H1 (cell line): ENCODE results near the gene FBXL15. TPM values are rescaled to one million over a fixed set of nuclear protein-coding genes. Genes with fewer than 3 reads are reported as not detected.

Experiments
- CTCF ChIA-PET: fragments of 300-600 bp; sonication (Branson Sonifier 250); formaldehyde crosslinking; loops from one replicate; lab custom pipeline; 2021; ENCODE audit not compliant: partially characterized antibody; lab: Charles Lee
- POLR2A ChIA-PET: fragments of 300-600 bp; sonication (Branson Sonifier 250); formaldehyde crosslinking; loops from one replicate; lab custom pipeline; 2021; ENCODE audit warnings: inconsistent platforms; ENCODE audit not compliant: partially characterized antibody; lab: Charles Lee
- DNase-seq, 2 experiments: peaks; one replicate each; pipeline versions ENCODE4 v3.0.0 to v3.0.0-alpha.2; 2010 to 2022; ENCODE audit warnings: low spot score in 2 of 2, low read depth in 1 of 2, mixed read lengths in 1 of 2
- FAIRE-seq: peaks from 2 replicates; lab custom pipeline; 2011; peaks lifted over from hg19 to GRCh38; lab: Jason Lieb, UNC
- H2AFZ ChIP-seq: 2 replicates; pipeline ENCODE4 v1.8.1; 2012; ENCODE audit warnings: low read length, inconsistent platforms
- H2AK5ac ChIP-seq: 2 replicates; pipeline ENCODE4 v1.6.1; 2013; ENCODE audit warnings: low read depth, low read length
- H2BK120ac ChIP-seq: replicated peaks from 2 replicates; pipeline ENCODE3; 2013; ENCODE audit warnings: low read depth, low read length, inconsistent platforms
- H2BK12ac ChIP-seq: 2 replicates; pipeline ENCODE4 v1.6.1; 2013; ENCODE audit warnings: low read depth, low read length
- H2BK15ac ChIP-seq: 2 replicates; pipeline ENCODE4 v1.6.1; 2013; ENCODE audit warnings: low read length
- H2BK20ac ChIP-seq: 2 replicates; pipeline ENCODE4 v1.6.1; 2013; ENCODE audit warnings: low read length
- H2BK5ac ChIP-seq: 2 replicates; pipeline ENCODE4 v1.6.1; 2013; ENCODE audit warnings: low read depth, low read length
- H3K14ac ChIP-seq: 2 replicates; pipeline ENCODE4 v1.6.1; 2013; ENCODE audit warnings: inconsistent platforms; ENCODE audit not compliant: insufficient read length
- H3K18ac ChIP-seq: 2 replicates; pipeline ENCODE4 v1.6.1; 2013; ENCODE audit warnings: low read length; ENCODE audit errors: extremely low read depth
- H3K23ac ChIP-seq: 2 replicates; pipeline ENCODE4 v1.6.1; 2013; ENCODE audit warnings: inconsistent platforms; ENCODE audit not compliant: insufficient read length
- H3K23me2 ChIP-seq: 2 replicates; pipeline ENCODE4 v1.6.1; 2013; ENCODE audit warnings: low read depth, low read length
- H3K27ac ChIP-seq: 2 replicates; pipeline ENCODE4 v1.6.1; 2011; ENCODE audit warnings: low read depth, low read length, inconsistent platforms
- H3K27me3 ChIP-seq, 4 experiments: replicated peaks in 1 of 4; 1 replicate in 1 of 4; 2 replicates in 3 of 4; pipeline versions ENCODE4 v1.6.1 to v1.8.1; 2011 to 2013; ENCODE audit warnings: low read length in 3 of 4, mild to moderate bottlenecking in 3 of 4, inconsistent platforms in 2 of 4, mixed read lengths in 2 of 4, moderate library complexity in 1 of 4; ENCODE audit not compliant: control insufficient read depth in 3 of 4, insufficient read depth in 3 of 4; ENCODE audit errors: extremely low read depth in 1 of 4
- H3K36me3 ChIP-seq, 4 experiments: 2 replicates each; pipeline versions ENCODE4 v1.6.1 to v1.8.1; 2011 to 2013; ENCODE audit warnings: mild to moderate bottlenecking in 4 of 4, low read length in 3 of 4, moderate library complexity in 2 of 4, control low read depth in 1 of 4, inconsistent platforms in 1 of 4; ENCODE audit not compliant: insufficient read depth in 4 of 4, control insufficient read depth in 2 of 4
- H3K4ac ChIP-seq: replicated peaks from 2 replicates; pipeline ENCODE3; 2013; ENCODE audit warnings: low read length, low read depth, mixed read lengths, inconsistent platforms; ENCODE audit not compliant: insufficient read length
- H3K4me1 ChIP-seq, 4 experiments: replicated peaks in 1 of 4; 1 replicate in 1 of 4; 2 replicates in 3 of 4; pipeline versions ENCODE4 v1.6.1 to v1.8.1; 2011 to 2013; ENCODE audit warnings: low read length in 3 of 4, inconsistent platforms in 2 of 4, mixed read lengths in 1 of 4; ENCODE audit not compliant: insufficient read depth in 4 of 4, control insufficient read depth in 3 of 4
- H3K4me2 ChIP-seq, 2 experiments: 2 replicates each; pipeline versions ENCODE4 v1.6.1 to v1.8.1; 2011 to 2013; ENCODE audit warnings: low read depth in 2 of 2, low read length in 2 of 2, control low read depth in 1 of 2, inconsistent platforms in 1 of 2, mild to moderate bottlenecking in 1 of 2; ENCODE audit not compliant: insufficient read depth in 1 of 2
- H3K4me3 ChIP-seq, 4 experiments: fragments of 200-600, 300-600 bp in 1 of 4; sonication (generic), shearing (Covaris generic), sonication (Bioruptor Twin) in 1 of 4; 2 replicates each; pipeline versions ENCODE4 v1.5.1 to v1.8.1; 2011 to 2016; ENCODE audit warnings: low read length in 4 of 4, low read depth in 3 of 4, control low read depth in 2 of 4, inconsistent platforms in 2 of 4, mild to moderate bottlenecking in 2 of 4, mixed read lengths in 1 of 4, moderate library complexity in 1 of 4; ENCODE audit not compliant: insufficient read depth in 2 of 4; ENCODE audit errors: extremely low read depth in 1 of 4
- H3K56ac ChIP-seq: replicated peaks from 2 replicates; pipeline ENCODE3; 2013; ENCODE audit warnings: low read depth, mild to moderate bottlenecking, mixed read lengths, low read length, inconsistent platforms; ENCODE audit not compliant: insufficient read length
- H3K79me1 ChIP-seq: 2 replicates; pipeline ENCODE4 v1.6.1; 2013; ENCODE audit warnings: low read depth, low read length, control low read depth
- H3K79me2 ChIP-seq, 2 experiments: 2 replicates each; pipeline versions ENCODE4 v1.6.1 to v1.8.1; 2012 to 2013; ENCODE audit warnings: low read length in 2 of 2, mild to moderate bottlenecking in 2 of 2, inconsistent platforms in 1 of 2; ENCODE audit not compliant: insufficient read depth in 2 of 2, control insufficient read depth in 1 of 2
- H3K9ac ChIP-seq, 4 experiments: replicated peaks in 1 of 4; 1 replicate in 1 of 4; 2 replicates in 3 of 4; pipeline versions ENCODE4 v1.6.1 to v1.8.1; 2011 to 2013; ENCODE audit warnings: low read depth in 3 of 4, low read length in 3 of 4, control low read depth in 2 of 4, mild to moderate bottlenecking in 2 of 4, moderate library complexity in 2 of 4, inconsistent platforms in 1 of 4; ENCODE audit errors: extremely low read depth in 1 of 4
- H3K9me3 ChIP-seq, 2 experiments: 2 replicates each; pipeline versions ENCODE4 v1.6.1 to v1.8.1; 2012 to 2013; ENCODE audit warnings: mild to moderate bottlenecking in 2 of 2, moderate library complexity in 2 of 2, control low read depth in 1 of 2, inconsistent platforms in 1 of 2, low read depth in 1 of 2, low read length in 1 of 2, mixed read lengths in 1 of 2; ENCODE audit not compliant: insufficient read depth in 2 of 2
- H4K20me1 ChIP-seq, 2 experiments: replicated peaks in 1 of 2; 2 replicates each; pipeline versions ENCODE3 to v1.8.1; 2011 to 2013; ENCODE audit warnings: inconsistent platforms in 2 of 2, low read length in 2 of 2, mild to moderate bottlenecking in 1 of 2; ENCODE audit not compliant: insufficient read depth in 2 of 2, control insufficient read depth in 1 of 2
- H4K5ac ChIP-seq: 2 replicates; pipeline ENCODE4 v1.6.1; 2013; ENCODE audit warnings: low read length, low read depth, mixed read lengths, inconsistent platforms; ENCODE audit not compliant: insufficient read length
- H4K8ac ChIP-seq: 2 replicates; pipeline ENCODE4 v1.8.0; 2013; ENCODE audit warnings: mild to moderate bottlenecking, moderate library complexity, low read length, inconsistent platforms; ENCODE audit not compliant: insufficient read depth; ENCODE audit errors: extremely low read depth
- H4K91ac ChIP-seq: replicated peaks from 2 replicates; pipeline ENCODE3; 2013; ENCODE audit warnings: low read length, mixed read lengths, inconsistent platforms; ENCODE audit not compliant: insufficient read length
- GABPA ChIP-seq: IDR thresholded peaks from 2 replicates; pipeline ENCODE4 v1.6.1; 2011; ENCODE audit warnings: mild to moderate bottlenecking, low read length, moderate library complexity, borderline replicate concordance; ENCODE audit not compliant: insufficient read depth
- GTF2F1 ChIP-seq: IDR thresholded peaks from 2 replicates; pipeline ENCODE4 v1.6.1; 2012; ENCODE audit warnings: low read depth, low read length, improper control_type of control experiment, borderline replicate concordance
- KDM5A ChIP-seq: fragments of 200-600 bp; IDR thresholded peaks from 2 replicates; pipeline ENCODE4 v1.7.1; 2012; ENCODE audit warnings: mild to moderate bottlenecking, low read length, inconsistent platforms, mixed read lengths
- NRF1 ChIP-seq: IDR thresholded peaks from 2 replicates; pipeline ENCODE4 v1.6.1; 2011; ENCODE audit warnings: mild to moderate bottlenecking, low read depth, low read length, improper control_type of control experiment
- POU5F1 ChIP-seq: IDR thresholded peaks from 2 replicates; pipeline ENCODE4 v1.6.1; 2011; ENCODE audit warnings: low read depth, mild to moderate bottlenecking, low read length, moderate library complexity
- RAD21 ChIP-seq, 2 experiments: IDR thresholded peaks in 1 of 2; conservative IDR thresholded peaks in 1 of 2; 2 replicates each; pipeline ENCODE4 v1.6.1; 2011; ENCODE audit warnings: low read depth in 2 of 2, low read length in 2 of 2, improper control_type of control experiment in 1 of 2, inconsistent platforms in 1 of 2, mild to moderate bottlenecking in 1 of 2, moderate library complexity in 1 of 2
- TBP ChIP-seq: IDR thresholded peaks from 2 replicates; pipeline ENCODE4 v1.6.1; 2011; ENCODE audit warnings: low read depth, low read length, improper control_type of control experiment
- WGBS, 2 experiments: shearing (Covaris generic) in 1 of 2; methylation state at CpG; one replicate each; pipeline versions ENCODE4 v1.1.6 to v1.1.7; 2013 to 2015; ENCODE audit warnings: low lambda C conversion rate in 2 of 2, mixed read lengths in 2 of 2, inconsistent platforms in 1 of 2, low coverage in 1 of 2, missing lambda C conversion rate in 1 of 2; ENCODE audit not compliant: insufficient replicate concordance in 2 of 2, insufficient coverage in 1 of 2, insufficient read length in 1 of 2; ENCODE audit errors: extremely low coverage in 1 of 2, missing lambda C conversion rate in 1 of 2; 5-methylcytosine and 5-hydroxymethylcytosine counted together
- polyA plus RNA-seq, 7 experiments: library from polyadenylated mRNA; depleted of rRNA in 3 of 7; stranded (reverse) in 5 of 7; unstranded in 2 of 7; fragments of >200 nt in 5 of 7; fragments of 200-250 nt in 2 of 7; gene quantifications; 1 replicate in 5 of 7; 2 replicates in 1 of 7; 4 replicates in 1 of 7; pipeline versions ENCODE4 v1.2.1 to v1.2.3, GENCODE V29; 2011 to 2013; ENCODE audit warnings: missing spikeins in 2 of 7, mixed read lengths in 2 of 7
- total RNA-seq: library from RNA; stranded (reverse); fragmentation: NEBNext Ultra II Directional; extraction: Animal tissue kit (Norgen Biotek cat#: 25700); gene quantifications from 2 replicates; pipeline ENCODE4 v1.2.1, GENCODE V29; 2021
- TF ChIP-seq, protein P1 (sequence below): IDR thresholded peaks from 2 replicates; pipeline ENCODE4 v1.6.1; 2012; ENCODE audit warnings: inconsistent platforms
- TF ChIP-seq, protein P2 (sequence below): IDR thresholded peaks from 2 replicates; pipeline ENCODE4 v1.6.1; 2011; ENCODE audit warnings: low read length, improper control_type of control experiment

The FBXL15 gene
- total and polyA plus RNA-seq, 2 of the 8 experiments (the other 6 are each of a cell fraction or from before 2014, with no cell fraction given), result 11.3 to 22.6 TPM

DNA sequence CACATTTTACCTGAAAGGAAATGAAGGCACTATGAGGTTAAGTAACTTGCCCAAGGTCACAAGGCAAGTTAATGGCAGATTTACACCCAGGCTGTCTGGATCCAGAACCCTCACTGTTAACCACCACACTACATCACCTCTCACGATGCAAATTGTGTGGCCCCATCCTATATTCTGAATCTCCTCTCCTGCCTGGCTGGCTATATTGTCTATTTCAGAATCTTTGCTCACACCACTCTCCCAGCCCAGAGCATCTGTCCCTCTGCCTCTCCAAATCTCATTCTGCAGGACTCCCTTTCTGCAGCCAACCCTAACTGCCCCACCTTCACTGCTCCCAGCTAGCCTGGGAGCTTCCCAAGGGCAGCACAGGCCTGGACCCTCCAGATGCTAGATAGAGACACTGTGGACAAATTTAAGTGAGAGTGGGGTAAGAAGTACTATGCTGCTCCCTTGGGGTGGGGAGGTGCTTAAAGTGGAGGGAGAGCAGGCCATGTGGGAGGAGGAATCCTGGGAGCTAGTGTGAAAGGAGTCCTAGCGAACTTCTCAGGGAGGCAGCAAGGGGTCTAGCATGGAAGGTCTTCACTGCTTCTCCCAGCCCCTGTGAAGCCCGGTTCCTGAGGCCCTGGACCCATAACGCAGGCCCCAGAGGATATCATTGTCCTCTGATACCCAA lies 11.0 kb downstream of the FBXL15 start:
- Histone ChIP-seq H3K27ac (peak overlapping the region; percentile 72; the same call in 1 of the 2 replicates), H4K91ac (peak overlapping the region; percentile 92), H2AK5ac (peak overlapping the region; percentile 66; the same call in 1 of the 2 replicates), H2BK12ac (peak overlapping the region; percentile 35; the same call in 1 of the 2 replicates), H3K23me2 (peaks cover 9% of the 10 kb centered on the region), H3K4me1 (peaks cover 0 to 18% (median 13%) of the 10 kb centered on the region in 4 experiments; a peak in 6 of 7 replicates), H4K20me1 (no peaks in the 10 kb centered on the region), H2AFZ (peak overlapping the region; percentile 78), H4K5ac (peak overlapping the region; percentile 49), H3K79me1 (no peaks in the 10 kb centered on the region), H3K56ac (peak overlapping the region; percentile 59), H3K27me3 (peaks cover 13 to 35% (median 31%) of the 10 kb centered on the region in 4 experiments), H3K23ac (no peak overlapping the region), H3K79me2 (no peaks in the 10 kb centered on the region; a peak in 1 of 4 replicates), H3K36me3 (no peaks in the 10 kb centered on the region; a peak in 1 of 8 replicates), H2BK20ac (no peak overlapping the region), H3K4me3 (peak overlapping the region; percentile 66 to 92 (median 84)), H2BK15ac (peak overlapping the region; percentile 23; the same call in 1 of the 2 replicates), H3K9ac (peak overlapping the region in 3 of 4 experiments; percentile 61 to 82 (median 79); a peak in 6 of 7 replicates), H4K8ac (peak overlapping the region; percentile 87; the same call in 1 of the 2 replicates), H2BK5ac (peak overlapping the region; percentile 53), H3K4ac (peak overlapping the region; percentile 13), H3K18ac (peak overlapping the region; percentile 85), H3K4me2 (peak overlapping the region; percentile 93 to 94), H3K14ac (no peak overlapping the region), H3K9me3 (no peaks in the 10 kb centered on the region), H2BK120ac (no peak overlapping the region)
- FAIRE-seq (no peak), DNase-seq (no peak)
- CTCF ChIA-PET, result interaction anchor here (1.0 to 7.5 kb wide), 10 partner anchors 9 to 47 kb away, joined by 3 to 40 read pairs (median 4); partner anchors contain the start of genes C10orf95 and FBXL15
- POLR2A ChIA-PET, result interaction anchor here (0.9 to 9.0 kb wide), 16 partner anchors 9 to 312 kb away, joined by 3 to 75 read pairs (median 4); partner anchors contain the start of genes ACTR1A, C10orf95, FBXL15 and NFKB2
- WGBS, 2 experiments, result 27% methylated on average over 4 of the region's 4 CpGs; no CpG with 5 or more reads in 1 of the 2 experiments
- no peak for TF ChIP-seq POU5F1
- TF ChIP-seq TBP, result no peak
- no peak for TF ChIP-seq NRF1
- TF ChIP-seq RAD21 (IDR thresholded peaks at IDR 0.05 in 1 of 2, conservative IDR thresholded peaks at IDR 0.05 in 1 of 2; ENCODE audit: low read depth in 2 of 2, low read length in 2 of 2), result no peak
- TF ChIP-seq, protein P1, sequence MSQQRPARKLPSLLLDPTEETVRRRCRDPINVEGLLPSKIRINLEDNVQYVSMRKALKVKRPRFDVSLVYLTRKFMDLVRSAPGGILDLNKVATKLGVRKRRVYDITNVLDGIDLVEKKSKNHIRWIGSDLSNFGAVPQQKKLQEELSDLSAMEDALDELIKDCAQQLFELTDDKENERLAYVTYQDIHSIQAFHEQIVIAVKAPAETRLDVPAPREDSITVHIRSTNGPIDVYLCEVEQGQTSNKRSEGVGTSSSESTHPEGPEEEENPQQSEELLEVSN, result peak; percentile 71
- TF ChIP-seq KDM5A, result no peak
- TF ChIP-seq GTF2F1, result no peak
- TF ChIP-seq, protein P2, sequence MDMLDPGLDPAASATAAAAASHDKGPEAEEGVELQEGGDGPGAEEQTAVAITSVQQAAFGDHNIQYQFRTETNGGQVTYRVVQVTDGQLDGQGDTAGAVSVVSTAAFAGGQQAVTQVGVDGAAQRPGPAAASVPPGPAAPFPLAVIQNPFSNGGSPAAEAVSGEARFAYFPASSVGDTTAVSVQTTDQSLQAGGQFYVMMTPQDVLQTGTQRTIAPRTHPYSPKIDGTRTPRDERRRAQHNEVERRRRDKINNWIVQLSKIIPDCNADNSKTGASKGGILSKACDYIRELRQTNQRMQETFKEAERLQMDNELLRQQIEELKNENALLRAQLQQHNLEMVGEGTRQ, result no peak
- no peak for TF ChIP-seq GABPA
